Endothelial cell of umbilical vein (primary cell): Measurements from ENCODE around the gene TMOD4. TPM values are rescaled to one million over a fixed set of nuclear protein-coding genes. Genes with fewer than 3 reads are reported as not detected.

Experiments
- BruUV-seq: library from RNA; stranded (reverse); fragments of 400-500 nt; replicated peaks from 2 replicates; lab custom pipeline; 2021; lab: Mats Ljungman, UMichigan
- CTCF ChIA-PET: fragments of 300-600, 350-600 bp; sonication (Branson Sonifier 250); formaldehyde crosslinking; loops from one replicate; lab custom pipeline; 2021; ENCODE audit warnings: antibody characterized with exemption, inconsistent platforms; lab: Charles Lee
- POLR2A ChIA-PET: fragments of 300-600, 350-600 bp; sonication (Branson Sonifier 250); formaldehyde crosslinking; loops from one replicate; lab custom pipeline; 2021; ENCODE audit warnings: antibody characterized with exemption, inconsistent platforms; lab: Charles Lee
- DNase-seq: peaks from one replicate; pipeline ENCODE4 v3.0.0-alpha.2; 2011; ENCODE audit warnings: low read depth, low spot score
- FAIRE-seq: peaks from 2 replicates; lab custom pipeline; 2011; peaks lifted over from hg19 to GRCh38; lab: Jason Lieb, UNC
- H2AFZ ChIP-seq: 2 replicates; pipeline ENCODE4 v1.6.0; 2012; ENCODE audit warnings: low read depth, low read length, control low read depth, inconsistent platforms
- H3K27ac ChIP-seq: 2 replicates; pipeline ENCODE4 v1.5.1; 2011; ENCODE audit warnings: low read depth, mild to moderate bottlenecking, control low read depth, low read length, moderate library complexity; ENCODE audit not compliant: insufficient read depth
- H3K27me3 ChIP-seq, 2 experiments: 2 replicates each; pipeline versions ENCODE4 v1.6.0 to v1.6.1; 2011; ENCODE audit warnings: low read length in 2 of 2, mixed read lengths in 1 of 2; ENCODE audit not compliant: control insufficient read depth in 2 of 2, insufficient read depth in 2 of 2
- H3K36me3 ChIP-seq, 2 experiments: 2 replicates in 1 of 2; 3 replicates in 1 of 2; pipeline ENCODE4 v1.5.1; 2011; ENCODE audit warnings: low read length in 2 of 2, mild to moderate bottlenecking in 1 of 2, moderate library complexity in 1 of 2; ENCODE audit not compliant: control insufficient read depth in 2 of 2, insufficient read depth in 2 of 2; ENCODE audit errors: extremely low read depth in 1 of 2
- H3K4me1 ChIP-seq: 3 replicates; pipeline ENCODE4 v1.5.1; 2011; ENCODE audit warnings: mild to moderate bottlenecking, low read length; ENCODE audit not compliant: control insufficient read depth, insufficient read depth; ENCODE audit errors: extremely low read depth
- H3K4me2 ChIP-seq: 2 replicates; pipeline ENCODE4 v1.6.1; 2011; ENCODE audit warnings: low read length, control low read depth, mixed read lengths; ENCODE audit not compliant: insufficient read depth
- H3K4me3 ChIP-seq, 3 experiments: fragments of 200-600 bp in 1 of 3; sonication (generic), shearing (Covaris generic) in 1 of 3; replicated peaks in 1 of 3; 2 replicates each; pipeline ENCODE4 v1.5.1; 2011 to 2016; ENCODE audit warnings: control low read depth in 3 of 3, low read length in 3 of 3, mild to moderate bottlenecking in 2 of 3, inconsistent platforms in 1 of 3, low read depth in 1 of 3, moderate library complexity in 1 of 3; ENCODE audit not compliant: insufficient read depth in 1 of 3
- H3K79me2 ChIP-seq: 2 replicates; pipeline ENCODE4 v1.6.0; 2012; ENCODE audit warnings: low read length, inconsistent platforms; ENCODE audit not compliant: control insufficient read depth, insufficient read depth
- H3K9ac ChIP-seq: replicated peaks from 2 replicates; pipeline ENCODE3; 2011; ENCODE audit warnings: low read length, control low read depth; ENCODE audit not compliant: insufficient read depth; ENCODE audit errors: extremely low read depth
- H3K9me1 ChIP-seq: replicated peaks from 3 replicates; pipeline ENCODE4 v1.6.0; 2011; ENCODE audit warnings: mild to moderate bottlenecking, low read length; ENCODE audit not compliant: control insufficient read depth, insufficient read depth; ENCODE audit errors: extremely low read depth
- H3K9me3 ChIP-seq: replicated peaks from 2 replicates; pipeline ENCODE4 v1.5.1; 2012; ENCODE audit warnings: low read length, inconsistent platforms; ENCODE audit not compliant: control insufficient read depth, insufficient read depth
- H4K20me1 ChIP-seq: replicated peaks from 2 replicates; pipeline ENCODE3; 2011; ENCODE audit warnings: mild to moderate bottlenecking, low read length; ENCODE audit not compliant: control insufficient read depth, insufficient read depth; ENCODE audit errors: extremely low read depth
- CTCF ChIP-seq, 2 donors: IDR thresholded peaks; 1 replicate in 1 of 2; 2 replicates in 1 of 2; pipeline ENCODE4 v1.5.1; 2011; ENCODE audit warnings: low read length in 2 of 2, mild to moderate bottlenecking in 2 of 2, moderate library complexity in 2 of 2, control low read depth in 1 of 2, inconsistent platforms in 1 of 2, low read depth in 1 of 2; ENCODE audit not compliant: insufficient read depth in 1 of 2; ENCODE audit errors: extremely low read depth in 1 of 2
- EZH2 ChIP-seq: IDR thresholded peaks from 2 replicates; pipeline ENCODE4 v1.6.1; 2012; ENCODE audit warnings: borderline replicate concordance, low read depth, mild to moderate bottlenecking, moderate library complexity, low read length, inconsistent platforms; ENCODE audit not compliant: severe bottlenecking
- FOS ChIP-seq: IDR thresholded peaks from 2 replicates; pipeline ENCODE4 v1.6.1; 2011; ENCODE audit warnings: mild to moderate bottlenecking, low read length, moderate library complexity, borderline replicate concordance; ENCODE audit not compliant: insufficient read depth
- GATA2 ChIP-seq: IDR thresholded peaks from 2 replicates; pipeline ENCODE4 v1.7.0; 2011; ENCODE audit warnings: low read depth, mild to moderate bottlenecking, moderate library complexity, mixed read lengths, low read length; ENCODE audit not compliant: insufficient read length, insufficient read depth
- JUN ChIP-seq: IDR thresholded peaks from 2 replicates; pipeline ENCODE4 v1.6.1; 2011; ENCODE audit warnings: borderline replicate concordance, low read depth; ENCODE audit not compliant: insufficient read length, insufficient read depth
- MYC ChIP-seq: IDR thresholded peaks from one replicate; pipeline ENCODE4 v1.6.1; 2011; ENCODE audit warnings: mild to moderate bottlenecking, low read depth, low read length
- POLR2A ChIP-seq: IDR thresholded peaks from 2 replicates; pipeline ENCODE4 v1.6.1; 2012; ENCODE audit warnings: low read depth, mild to moderate bottlenecking, control low read depth, low read length
- POLR2AphosphoS5 ChIP-seq: IDR thresholded peaks from 2 replicates; pipeline ENCODE4 v1.6.1; 2012; ENCODE audit warnings: low read depth, mild to moderate bottlenecking, control low read depth, low read length, moderate library complexity; ENCODE audit not compliant: insufficient read depth
- dilution Hi-C: fragments of 300-500 bp; cut with MboI; formaldehyde crosslinking; loops from one replicate; pipeline ENCODE4 v1.15.0; 2019; ENCODE audit warnings: low sequenced_read_pairs; ENCODE audit not compliant: extremely low pct_ligation_motif_present
- intact Hi-C: fragments of 100-400 bp; cut with micrococcal nuclease; formaldehyde crosslinking; loops from one replicate; pipeline ENCODE4 v1.10.0; 2022
- polyA plus RNA-seq, 4 experiments: library from polyadenylated mRNA; depleted of rRNA in 3 of 4; stranded (reverse) in 3 of 4; unstranded in 1 of 4; fragments of >200 nt; gene quantifications; 2 replicates each; pipeline versions ENCODE4 v1.2.1 to v1.2.3, GENCODE V29; 2011 to 2012; ENCODE audit warnings: missing spikeins in 1 of 4
- total RNA-seq: library from RNA; stranded (reverse); gene quantifications from 2 replicates; pipeline ENCODE4 v1.2.3, GENCODE V29; 2021
- TF ChIP-seq, protein P1 (sequence below): IDR thresholded peaks from 2 replicates; pipeline ENCODE4 v1.6.1; 2011; ENCODE audit not compliant: insufficient read depth, insufficient read length

Gene TMOD4
- total and polyA plus RNA-seq, 2 donors (not counting 3 experiments of a cell fraction or from before 2014, with no cell fraction given), result 0.22 to 1.4 TPM

GRCh38 chr1:151184211-151184610, 8.4 kb upstream of the TMOD4 start:
- Histone ChIP-seq H3K27ac (no peak overlapping the region), H3K4me1 (peaks cover 8% of the 10 kb centered on the region), H3K27me3 (no peaks in the 10 kb centered on the region), H3K79me2 (peaks cover 24% of the 10 kb centered on the region), H2AFZ (no peak overlapping the region), H4K20me1 (no peaks in the 10 kb centered on the region), H3K4me2 (no peak overlapping the region), H3K9me3 (no peaks in the 10 kb centered on the region), H3K4me3 (no peak overlapping the region), H3K9ac (no peak overlapping the region), H3K9me1 (no peaks in the 10 kb centered on the region), H3K36me3 (peaks cover 15 to 17% of the 10 kb centered on the region in 2 experiments)
- dilution Hi-C loops (no loop called here), intact Hi-C loops (no loop called here)
- no peak for FAIRE-seq
- POLR2A ChIA-PET, result no interaction called here
- CTCF ChIA-PET, result interaction anchor here (1.7 kb wide), 1 partner anchor 85 kb away, joined by 5 read pairs; no protein-coding TSS in a partner anchor
- TF ChIP-seq, protein P1, sequence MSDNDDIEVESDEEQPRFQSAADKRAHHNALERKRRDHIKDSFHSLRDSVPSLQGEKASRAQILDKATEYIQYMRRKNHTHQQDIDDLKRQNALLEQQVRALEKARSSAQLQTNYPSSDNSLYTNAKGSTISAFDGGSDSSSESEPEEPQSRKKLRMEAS, result no peak
- TF ChIP-seq MYC (no peak), JUN (no peak), CTCF (IDR thresholded peaks at IDR 0.05; ENCODE audit: extremely low read depth in 1 of 2, insufficient read depth in 1 of 2, low read depth in 1 of 2, low read length in 2 of 2) (no peak), EZH2 (no peak), POLR2A (no peak), FOS (no peak), POLR2AphosphoS5 (no peak), GATA2 (no peak)
- BruUV-seq, result no TSS peak
- DNase-seq, result no peak
